ENCODE measurements around the gene PLXDC2.

Gene PLXDC2

GRCh38 chr10:19815036-19815730 is 1.0 kb upstream of the PLXDC2 start:
- H3K4me2 ChIP-seq (ENCODE audit: insufficient read depth, low read length): no peak overlapping the region
- DNase-seq (no peak), ATAC-seq (ENCODE audit: insufficient read depth, low read depth) (no peak)
- H3K79me2 ChIP-seq (ENCODE audit: insufficient read depth, low read length): no peaks in the 10 kb centered on the region
- no peak overlapping the region for H2AFZ ChIP-seq (ENCODE audit: low read depth, low read length)
- H3K9me3 ChIP-seq (ENCODE audit: insufficient read depth, low read length, severe bottlenecking): no peaks in the 10 kb centered on the region
- TF ChIP-seq EZH2 (IDR thresholded peaks at IDR 0.05; ENCODE audit: borderline replicate concordance, low read depth, low read length, severe bottlenecking) (no peak), CTCF (IDR thresholded peaks at IDR 0.05; ENCODE audit: borderline replicate concordance, extremely low read depth, low read length, poor library complexity, severe bottlenecking) (no peak)
- H3K27me3 ChIP-seq (ENCODE audit: insufficient read depth, low read length, poor library complexity): no peaks in the 10 kb centered on the region
- no peaks in the 10 kb centered on the region for H3K4me1 ChIP-seq (ENCODE audit: insufficient read depth, low read length)
- no peak overlapping the region for H3K9ac ChIP-seq (ENCODE audit: low read depth, low read length)
- no peak overlapping the region for H3K4me3 ChIP-seq (ENCODE audit: low read depth in 1 of 2, low read length in 2 of 2)
- H3K36me3 ChIP-seq (ENCODE audit: insufficient read depth, low read length): no peaks in the 10 kb centered on the region
- no peaks in the 10 kb centered on the region for H4K20me1 ChIP-seq (ENCODE audit: insufficient read depth, low read length)
- no peak overlapping the region for H3K27ac ChIP-seq (ENCODE audit: low read length)

- H3K27ac ChIP-seq (ENCODE audit: low read length): no peak overlapping the region
- ATAC-seq (ENCODE audit: insufficient read depth, low read depth): no peak
These were observed 361 bp upstream of the PLXDC2 start for GRCh38 chr10:19815731-19816410.

GRCh38 chr10:19817231-19817933 is 1.1 kb downstream of the PLXDC2 start:
- Histone ChIP-seq H3K4me2 (ENCODE audit: insufficient read depth, low read length) (no peak overlapping the region), H3K79me2 (ENCODE audit: insufficient read depth, low read length) (no peaks in the 10 kb centered on the region), H3K27ac (ENCODE audit: low read length) (no peak overlapping the region), H3K27me3 (ENCODE audit: insufficient read depth, low read length, poor library complexity) (no peaks in the 10 kb centered on the region), H4K20me1 (ENCODE audit: insufficient read depth, low read length) (no peaks in the 10 kb centered on the region), H3K9me3 (ENCODE audit: insufficient read depth, low read length, severe bottlenecking) (no peaks in the 10 kb centered on the region), H3K9ac (ENCODE audit: low read depth, low read length) (no peak overlapping the region), H2AFZ (ENCODE audit: low read depth, low read length) (no peak overlapping the region), H3K4me1 (ENCODE audit: insufficient read depth, low read length) (no peaks in the 10 kb centered on the region), H3K4me3 (ENCODE audit: low read depth in 1 of 2, low read length in 2 of 2) (no peak overlapping the region), H3K36me3 (ENCODE audit: insufficient read depth, low read length) (no peaks in the 10 kb centered on the region)
- TF ChIP-seq EZH2 (IDR thresholded peaks at IDR 0.05; ENCODE audit: borderline replicate concordance, low read depth, low read length, severe bottlenecking): no peak
- TF ChIP-seq CTCF (IDR thresholded peaks at IDR 0.05; ENCODE audit: borderline replicate concordance, extremely low read depth, low read length, poor library complexity, severe bottlenecking): no peak
- no peak for DNase-seq
- no peak for ATAC-seq (ENCODE audit: insufficient read depth, low read depth)

More at GRCh38 chr10:19815731-19816410, 361 bp upstream of the PLXDC2 start:
- H4K20me1 ChIP-seq (ENCODE audit: insufficient read depth, low read length): no peaks in the 10 kb centered on the region
- H3K27me3 ChIP-seq (ENCODE audit: insufficient read depth, low read length, poor library complexity): no peaks in the 10 kb centered on the region
- no peaks in the 10 kb centered on the region for H3K79me2 ChIP-seq (ENCODE audit: insufficient read depth, low read length)
- H3K9me3 ChIP-seq (ENCODE audit: insufficient read depth, low read length, severe bottlenecking): no peaks in the 10 kb centered on the region
- no peaks in the 10 kb centered on the region for H3K36me3 ChIP-seq (ENCODE audit: insufficient read depth, low read length)
- H3K4me3 ChIP-seq (ENCODE audit: low read depth in 1 of 2, low read length in 2 of 2): no peak overlapping the region
- no peak overlapping the region for H3K4me2 ChIP-seq (ENCODE audit: insufficient read depth, low read length)
- no peak for TF ChIP-seq EZH2 (IDR thresholded peaks at IDR 0.05; ENCODE audit: borderline replicate concordance, low read depth, low read length, severe bottlenecking)
- no peak for TF ChIP-seq CTCF (IDR thresholded peaks at IDR 0.05; ENCODE audit: borderline replicate concordance, extremely low read depth, low read length, poor library complexity, severe bottlenecking)
- no peak for DNase-seq
- H2AFZ ChIP-seq (ENCODE audit: low read depth, low read length): no peak overlapping the region
- no peaks in the 10 kb centered on the region for H3K4me1 ChIP-seq (ENCODE audit: insufficient read depth, low read length)
- no peak overlapping the region for H3K9ac ChIP-seq (ENCODE audit: low read depth, low read length)

Measured in DND-41 (cell line).